ENCODE data around the gene ATRAID. TPM values are rescaled to one million over a fixed set of nuclear protein-coding genes. Genes with fewer than 3 reads are reported as not detected.

ATRAID gene
- total and polyA plus RNA-seq, 2 of the 8 experiments (the other 6 are each of a cell fraction or from before 2014, with no cell fraction given) = 109 to 280 TPM

DNA sequence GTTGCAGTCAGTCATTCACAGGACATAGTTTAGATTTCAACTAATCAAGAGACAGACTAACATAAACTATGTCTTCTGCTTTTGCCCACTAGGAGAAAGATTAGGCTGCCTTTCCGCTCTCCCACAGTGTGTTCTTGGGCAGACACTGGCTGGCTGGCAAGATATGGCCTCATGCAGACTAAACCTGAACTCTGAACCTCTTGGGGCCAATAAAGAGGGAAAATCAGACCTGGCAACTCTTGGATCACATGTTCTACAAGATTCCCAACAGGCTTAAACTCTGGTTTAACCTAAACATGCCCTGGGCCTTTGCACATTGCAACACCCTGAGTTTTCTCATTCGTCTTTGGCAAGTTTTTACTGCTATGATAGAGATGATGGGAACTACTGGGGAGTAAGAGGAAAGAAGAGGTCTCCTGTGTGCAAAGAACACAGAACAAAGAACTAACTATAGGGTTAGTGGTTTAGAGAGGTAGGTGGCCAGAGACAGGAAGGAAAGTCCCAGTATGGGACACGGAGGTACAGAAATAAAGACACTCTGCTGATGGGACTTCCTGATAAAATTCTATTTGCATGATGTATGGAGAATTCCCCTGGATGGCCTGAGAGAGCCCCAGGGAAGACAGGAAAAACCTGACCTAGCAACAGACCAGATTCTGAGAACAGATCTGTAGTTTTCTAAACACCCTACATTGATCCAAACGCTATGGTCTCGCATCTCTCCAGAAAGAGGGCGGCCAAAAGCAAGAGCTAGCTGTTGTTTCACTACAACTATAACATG, 2.0 kb upstream of the ATRAID start (continued):
- no peak for TF ChIP-seq RBBP5 (IDR thresholded peaks at IDR 0.05; ENCODE audit: borderline replicate concordance, low read depth, low read length)
- no peak for TF ChIP-seq TCF12 (IDR thresholded peaks at IDR 0.05; ENCODE audit: low read depth, low read length)
- no peak for TF ChIP-seq CEBPB (IDR thresholded peaks at IDR 0.05; ENCODE audit: low read depth, low read length)
- no peak for TF ChIP-seq POU5F1 (IDR thresholded peaks at IDR 0.05; ENCODE audit: low read depth, low read length)
- no peak for TF ChIP-seq ZNF274 (IDR thresholded peaks at IDR 0.05; ENCODE audit: borderline replicate concordance, extremely low read depth, low read length)
- TF ChIP-seq GTF2F1 (IDR thresholded peaks at IDR 0.05; ENCODE audit: borderline replicate concordance, low read depth, low read length) = no peak

Data from H1 (cell line).